NT2/D1 (cell line): Measurements from ENCODE around the gene CDC42SE2.

Source experiments
- YY1 ChIP-seq: IDR thresholded peaks from 2 replicates; pipeline ENCODE4 v1.6.1; 2011; ENCODE audit not compliant: insufficient read length, insufficient read depth
- ZNF274 ChIP-seq: IDR thresholded peaks from 2 replicates; pipeline ENCODE4 v1.6.1; 2011; ENCODE audit warnings: mild to moderate bottlenecking, low read depth, low read length

DNA sequence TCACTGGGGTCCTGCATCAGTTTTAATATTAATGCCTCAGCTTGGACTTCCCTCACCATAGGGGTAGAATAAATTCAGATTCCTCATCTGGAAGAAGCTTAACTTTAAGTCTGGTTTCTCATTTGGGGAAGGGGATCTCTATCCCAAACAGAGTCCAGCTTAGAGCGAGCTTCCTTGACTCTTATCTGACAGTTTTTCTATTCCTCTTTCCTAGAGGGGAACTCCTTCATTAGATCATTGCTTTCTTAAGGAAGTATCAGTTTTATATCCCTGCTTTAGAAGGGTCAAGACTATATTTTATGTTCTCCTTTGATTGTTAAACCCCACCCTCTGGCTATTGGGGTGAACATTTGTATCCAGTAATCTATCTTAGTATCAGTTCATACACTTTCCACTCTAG lies 24.2 kb upstream of the CDC42SE2 start:
- TF ChIP-seq YY1 (no peak), ZNF274 (no peak)
